IMR-90 (cell line): Measurements from ENCODE around the gene LRRC57. TPM values are rescaled to one million over a fixed set of nuclear protein-coding genes. Genes with fewer than 3 reads are reported as not detected.

Experiments used
- ATAC-seq: fragments of 200-7000 bp; cut with Tn5 transposase; 2 replicates; pipeline ENCODE4 v1.9.1; 2020; ENCODE audit warnings: low read depth, mild to moderate bottlenecking, moderate library complexity
- BruUV-seq: library from RNA; stranded (reverse); fragments of 400-500 nt; replicated peaks from 2 replicates; lab custom pipeline; 2021; lab: Mats Ljungman, UMichigan
- CTCF ChIA-PET: fragments of 300-600 bp; formaldehyde crosslinking; extraction: SDS; loops from one replicate; lab custom pipeline; 2021; ENCODE audit warnings: antibody characterized with exemption; lab: Yijun Ruan, JAX
- POLR2A ChIA-PET: fragments of 300-600 bp; sonication (Branson Sonifier 250); formaldehyde crosslinking; loops from one replicate; lab custom pipeline; 2022; ENCODE audit warnings: antibody characterized with exemption; ENCODE audit not compliant: unreplicated experiment; lab: Charles Lee
- DNase-seq: peaks from one replicate; pipeline ENCODE4 v3.0.0; 2013
- H2AFZ ChIP-seq: replicated peaks from 2 replicates; pipeline ENCODE3; 2013; ENCODE audit warnings: low read length, mild to moderate bottlenecking; ENCODE audit not compliant: poor library complexity
- H2AK5ac ChIP-seq: 2 replicates; pipeline ENCODE4 v1.6.1; 2013; ENCODE audit warnings: low read depth, low read length, inconsistent platforms
- H2AK9ac ChIP-seq: replicated peaks from 2 replicates; pipeline ENCODE3; 2013; ENCODE audit warnings: mild to moderate bottlenecking, low read depth, low read length, moderate library complexity; ENCODE audit not compliant: poor library complexity
- H2BK120ac ChIP-seq: 2 replicates; pipeline ENCODE4 v1.6.1; 2013; ENCODE audit warnings: low read depth, low read length, inconsistent platforms
- H2BK15ac ChIP-seq: 3 replicates; pipeline ENCODE4 v1.6.1; 2013; ENCODE audit warnings: low read depth, low read length, inconsistent platforms
- H2BK20ac ChIP-seq: 2 replicates; pipeline ENCODE4 v1.6.1; 2013; ENCODE audit warnings: low read depth, mild to moderate bottlenecking, inconsistent platforms, low read length, moderate library complexity
- H2BK5ac ChIP-seq: 2 replicates; pipeline ENCODE4 v1.6.1; 2013; ENCODE audit warnings: mild to moderate bottlenecking, low read depth, low read length, inconsistent platforms; ENCODE audit not compliant: poor library complexity, severe bottlenecking
- H3K14ac ChIP-seq: replicated peaks from 2 replicates; pipeline ENCODE4 v1.6.1; 2013; ENCODE audit warnings: low read depth, low read length, inconsistent platforms
- H3K18ac ChIP-seq: 2 replicates; pipeline ENCODE4 v1.6.1; 2013; ENCODE audit warnings: low read depth, low read length, control low read depth
- H3K23ac ChIP-seq: 2 replicates; pipeline ENCODE4 v1.6.1; 2013; ENCODE audit warnings: low read depth, low read length, inconsistent platforms
- H3K27ac ChIP-seq: 2 replicates; pipeline ENCODE4 v1.5.1; 2013; ENCODE audit warnings: mild to moderate bottlenecking, control low read depth, low read length; ENCODE audit not compliant: insufficient read depth
- H3K27me3 ChIP-seq: 2 replicates; pipeline ENCODE4 v1.6.1; 2013; ENCODE audit warnings: low read length; ENCODE audit not compliant: control insufficient read depth, insufficient read depth
- H3K36me3 ChIP-seq: 2 replicates; pipeline ENCODE4 v1.6.1; 2013; ENCODE audit warnings: low read length, mixed read lengths; ENCODE audit not compliant: control insufficient read depth, insufficient read depth
- H3K4ac ChIP-seq: 2 replicates; pipeline ENCODE4 v1.6.1; 2013; ENCODE audit warnings: low read depth, low read length, inconsistent platforms
- H3K4me1 ChIP-seq: 2 replicates; pipeline ENCODE4 v1.6.1; 2013; ENCODE audit warnings: low read length, mixed read lengths; ENCODE audit not compliant: control insufficient read depth, insufficient read depth
- H3K4me2 ChIP-seq: 2 replicates; pipeline ENCODE4 v1.6.1; 2013; ENCODE audit warnings: low read depth, mild to moderate bottlenecking, control low read depth, low read length, moderate library complexity
- H3K4me3 ChIP-seq: 2 replicates; pipeline ENCODE4 v1.5.1; 2013; ENCODE audit warnings: low read depth, mild to moderate bottlenecking, control low read depth, low read length, moderate library complexity; ENCODE audit not compliant: insufficient read depth
- H3K56ac ChIP-seq: 2 replicates; pipeline ENCODE4 v1.6.1; 2013; ENCODE audit warnings: low read length, inconsistent platforms; ENCODE audit not compliant: insufficient read depth; ENCODE audit errors: extremely low read depth
- H3K79me1 ChIP-seq, 2 experiments: 2 replicates each; pipeline ENCODE4 v1.6.1; 2013; ENCODE audit warnings: low read length in 2 of 2, inconsistent platforms in 1 of 2, low read depth in 1 of 2
- H3K9ac ChIP-seq: 2 replicates; pipeline ENCODE4 v1.6.1; 2013; ENCODE audit warnings: low read depth, low read length, control low read depth
- H3K9me1 ChIP-seq: 2 replicates; pipeline ENCODE4 v1.6.1; 2013; ENCODE audit warnings: low read length, inconsistent platforms; ENCODE audit not compliant: insufficient read depth
- H3K9me3 ChIP-seq: 2 replicates; pipeline ENCODE4 v1.6.1; 2013; ENCODE audit warnings: low read length; ENCODE audit not compliant: control insufficient read depth, insufficient read depth
- H4K20me1 ChIP-seq: 2 replicates; pipeline ENCODE4 v1.6.1; 2013; ENCODE audit warnings: low read length, inconsistent platforms; ENCODE audit not compliant: insufficient read depth
- H4K5ac ChIP-seq: 2 replicates; pipeline ENCODE4 v1.6.1; 2013; ENCODE audit warnings: mild to moderate bottlenecking, low read depth, low read length, control low read depth
- H4K8ac ChIP-seq, 2 experiments: 2 replicates each; pipeline ENCODE4 v1.6.1; 2013; ENCODE audit warnings: low read depth in 2 of 2, low read length in 2 of 2, control low read depth in 1 of 2, inconsistent platforms in 1 of 2
- H4K91ac ChIP-seq: 2 replicates; pipeline ENCODE4 v1.6.1; 2013; ENCODE audit warnings: low read depth, low read length, inconsistent platforms; ENCODE audit not compliant: insufficient read depth
- BHLHE40 ChIP-seq: fragments of 150-350 bp; IDR thresholded peaks from 2 replicates; pipeline ENCODE4 v1.6.1; 2016; ENCODE audit warnings: mild to moderate bottlenecking, low read depth, low read length
- CEBPB ChIP-seq: IDR thresholded peaks from 2 replicates; pipeline ENCODE4 v1.6.1; 2012; ENCODE audit warnings: low read depth, low read length, improper control_type of control experiment
- CHD1 ChIP-seq: IDR thresholded peaks from 2 replicates; pipeline ENCODE4 v1.6.1; 2012; ENCODE audit warnings: low read depth, low read length, improper control_type of control experiment
- ELK1 ChIP-seq: fragments of 150-350 bp; IDR thresholded peaks from 2 replicates; pipeline ENCODE4 v1.6.1; 2016; ENCODE audit warnings: low read depth, mild to moderate bottlenecking, low read length, moderate library complexity, borderline replicate concordance
- FOS ChIP-seq: fragments of 150-350 bp; IDR thresholded peaks from 2 replicates; pipeline ENCODE4 v1.6.1; 2016; ENCODE audit warnings: low read depth, low read length
- MAFK ChIP-seq: IDR thresholded peaks from 2 replicates; pipeline ENCODE4 v1.6.1; 2012; ENCODE audit warnings: low read depth, low read length, improper control_type of control experiment
- MAZ ChIP-seq: IDR thresholded peaks from 2 replicates; pipeline ENCODE4 v1.6.1; 2012; ENCODE audit warnings: low read depth, mild to moderate bottlenecking, low read length, improper control_type of control experiment, moderate library complexity, borderline replicate concordance
- MXI1 ChIP-seq: IDR thresholded peaks from 2 replicates; pipeline ENCODE4 v1.6.1; 2012; ENCODE audit warnings: low read depth, mild to moderate bottlenecking, low read length, moderate library complexity, borderline replicate concordance
- NFE2L2 ChIP-seq: fragments of 150-350 bp; IDR thresholded peaks from 2 replicates; pipeline ENCODE4 v1.6.1; 2016; ENCODE audit warnings: low read depth, mild to moderate bottlenecking, low read length
- POLR2A ChIP-seq: IDR thresholded peaks from 2 replicates; pipeline ENCODE4 v1.6.1; 2012; ENCODE audit warnings: mild to moderate bottlenecking, low read depth, low read length
- RAD21 ChIP-seq: IDR thresholded peaks from 2 replicates; pipeline ENCODE4 v1.6.1; 2012; ENCODE audit warnings: low read length, improper control_type of control experiment
- RCOR1 ChIP-seq: IDR thresholded peaks from 2 replicates; pipeline ENCODE4 v1.6.1; 2012; ENCODE audit warnings: mild to moderate bottlenecking, low read length, improper control_type of control experiment; ENCODE audit not compliant: insufficient replicate concordance
- RFX5 ChIP-seq: IDR thresholded peaks from 2 replicates; pipeline ENCODE4 v1.8.0; 2012; ENCODE audit warnings: low read depth, mild to moderate bottlenecking, low read length, moderate library complexity
- SMC3 ChIP-seq: fragments of 150-350 bp; IDR thresholded peaks from 2 replicates; pipeline ENCODE4 v1.6.1; 2016; ENCODE audit warnings: low read depth, mild to moderate bottlenecking, antibody characterized with exemption, low read length, moderate library complexity
- WGBS, 2 experiments: methylation state at CpG; one replicate each; pipeline versions ENCODE4 v1.1.5 to v1.1.7; 2013; ENCODE audit warnings: missing lambda C conversion rate in 2 of 2; ENCODE audit not compliant: insufficient read length in 1 of 2; ENCODE audit errors: extremely low coverage in 2 of 2; 5-methylcytosine and 5-hydroxymethylcytosine counted together
- dilution Hi-C: fragments of 300-500 bp; cut with HindIII; formaldehyde crosslinking; loops from one replicate; pipeline ENCODE4 v1.14.3; 2018; ENCODE audit warnings: low sequenced_read_pairs; ENCODE audit not compliant: unreplicated experiment
- in situ Hi-C: fragments of 300-500 bp; cut with MboI; formaldehyde crosslinking; loops from 3 replicates; pipeline ENCODE4 v1.14.3; 2019; ENCODE audit warnings: low sequenced_read_pairs, inconsistent platforms, mixed read lengths
- intact Hi-C: fragments of 100-400 bp; cut with micrococcal nuclease; formaldehyde crosslinking; loops from 2 replicates; pipeline ENCODE4 v1.10.0; 2022
- polyA plus RNA-seq, 3 experiments: library from polyadenylated mRNA; depleted of rRNA; stranded (reverse); fragments of >200 nt; gene quantifications; 2 replicates each; pipeline ENCODE4 v1.2.3, GENCODE V29; 2012; ENCODE audit warnings: low replicate concordance in 1 of 3
- total RNA-seq: library from RNA; depleted of rRNA; stranded (reverse); fragments of >200 nt; gene quantifications from 2 replicates; pipeline ENCODE4 v1.2.3, GENCODE V29; 2012
- TF ChIP-seq, protein P1 (sequence below): conservative IDR thresholded peaks from 2 replicates; pipeline ENCODE4 v1.5.1; 2012; ENCODE audit warnings: mild to moderate bottlenecking, low read depth, low read length, improper control_type of control experiment
- TF ChIP-seq, protein P2 (sequence below): fragments of 150-350 bp; IDR thresholded peaks from 2 replicates; pipeline ENCODE4 v1.6.1; 2017; ENCODE audit warnings: mild to moderate bottlenecking, antibody characterized with exemption, low read length, low read depth

The LRRC57 gene
- total and polyA plus RNA-seq, 2 of the 4 experiments (the other 2 are of a cell fraction): 9.5 to 11.3 TPM

DNA sequence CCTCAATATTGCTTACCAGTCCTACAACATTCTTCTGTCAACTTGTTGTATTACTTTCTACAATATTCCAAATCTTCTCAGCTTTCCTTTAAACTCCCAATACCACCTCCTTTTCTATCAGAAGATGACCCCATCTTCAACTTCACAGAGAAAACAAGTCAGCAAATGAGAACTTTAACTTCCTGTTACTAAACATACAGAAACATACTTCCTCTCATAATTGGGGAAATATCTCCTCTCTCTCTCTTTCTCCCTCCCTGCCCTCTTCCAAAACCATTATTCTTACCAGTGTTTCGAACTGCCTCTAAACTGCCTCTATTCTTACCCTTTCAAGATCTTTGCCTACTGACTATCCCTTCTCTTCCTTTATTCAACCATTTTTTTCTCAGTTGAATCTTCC, 54.9 kb downstream of the LRRC57 start:
- TF ChIP-seq CEBPB (no peak), RAD21 (no peak), FOS (no peak), POLR2A (no peak), CHD1 (no peak), NFE2L2 (no peak), MAZ (no peak), BHLHE40 (no peak), MXI1 (no peak), RCOR1 (no peak), RFX5 (no peak), MAFK (no peak), SMC3 (no peak), ELK1 (no peak)
- TF ChIP-seq, protein P1, sequence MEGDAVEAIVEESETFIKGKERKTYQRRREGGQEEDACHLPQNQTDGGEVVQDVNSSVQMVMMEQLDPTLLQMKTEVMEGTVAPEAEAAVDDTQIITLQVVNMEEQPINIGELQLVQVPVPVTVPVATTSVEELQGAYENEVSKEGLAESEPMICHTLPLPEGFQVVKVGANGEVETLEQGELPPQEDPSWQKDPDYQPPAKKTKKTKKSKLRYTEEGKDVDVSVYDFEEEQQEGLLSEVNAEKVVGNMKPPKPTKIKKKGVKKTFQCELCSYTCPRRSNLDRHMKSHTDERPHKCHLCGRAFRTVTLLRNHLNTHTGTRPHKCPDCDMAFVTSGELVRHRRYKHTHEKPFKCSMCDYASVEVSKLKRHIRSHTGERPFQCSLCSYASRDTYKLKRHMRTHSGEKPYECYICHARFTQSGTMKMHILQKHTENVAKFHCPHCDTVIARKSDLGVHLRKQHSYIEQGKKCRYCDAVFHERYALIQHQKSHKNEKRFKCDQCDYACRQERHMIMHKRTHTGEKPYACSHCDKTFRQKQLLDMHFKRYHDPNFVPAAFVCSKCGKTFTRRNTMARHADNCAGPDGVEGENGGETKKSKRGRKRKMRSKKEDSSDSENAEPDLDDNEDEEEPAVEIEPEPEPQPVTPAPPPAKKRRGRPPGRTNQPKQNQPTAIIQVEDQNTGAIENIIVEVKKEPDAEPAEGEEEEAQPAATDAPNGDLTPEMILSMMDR: no peak
- TF ChIP-seq, protein P2, sequence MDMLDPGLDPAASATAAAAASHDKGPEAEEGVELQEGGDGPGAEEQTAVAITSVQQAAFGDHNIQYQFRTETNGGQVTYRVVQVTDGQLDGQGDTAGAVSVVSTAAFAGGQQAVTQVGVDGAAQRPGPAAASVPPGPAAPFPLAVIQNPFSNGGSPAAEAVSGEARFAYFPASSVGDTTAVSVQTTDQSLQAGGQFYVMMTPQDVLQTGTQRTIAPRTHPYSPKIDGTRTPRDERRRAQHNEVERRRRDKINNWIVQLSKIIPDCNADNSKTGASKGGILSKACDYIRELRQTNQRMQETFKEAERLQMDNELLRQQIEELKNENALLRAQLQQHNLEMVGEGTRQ: no peak
- Histone ChIP-seq H3K56ac (no peak overlapping the region), H2BK5ac (peak overlapping the region; percentile 70), H3K23ac (no peak overlapping the region), H2BK15ac (peak overlapping the region; percentile 75; the same call in 1 of the 3 replicates), H3K4me1 (peaks cover 3% of the 10 kb centered on the region), H2BK120ac (peak overlapping the region; percentile 58; the same call in 1 of the 2 replicates), H2AFZ (no peak overlapping the region), H4K20me1 (no peaks in the 10 kb centered on the region; the same call in 1 of the 2 replicates), H4K5ac (no peak overlapping the region; the same call in 1 of the 2 replicates), H3K14ac (no peak overlapping the region), H3K36me3 (no peaks in the 10 kb centered on the region), H3K9ac (no peak overlapping the region), H2AK9ac (no peak overlapping the region), H3K27me3 (no peaks in the 10 kb centered on the region), H3K18ac (peak overlapping the region; percentile 25; the same call in 1 of the 2 replicates), H3K4ac (no peak overlapping the region), H3K79me1 (peaks cover 8 to 47% of the 10 kb centered on the region in 2 experiments; a peak in 3 of 4 replicates), H3K9me3 (no peaks in the 10 kb centered on the region), H2BK20ac (peak overlapping the region; percentile 51; the same call in 1 of the 2 replicates), H4K91ac (no peak overlapping the region), H3K27ac (no peak overlapping the region), H3K4me3 (no peak overlapping the region), H4K8ac (peak overlapping the region in 1 of 2 experiments; percentile 31; a peak in 1 of 4 replicates), H3K9me1 (peaks cover 2% of the 10 kb centered on the region; the same call in 1 of the 2 replicates), H3K4me2 (no peak overlapping the region), H2AK5ac (no peak overlapping the region)
- in situ Hi-C loops: no loop called here
- CTCF ChIA-PET: interaction anchor here (0.6 to 0.8 kb wide), 2 partner anchors 9 to 137 kb away, joined by 4 read pairs; no protein-coding TSS in a partner anchor
- WGBS, 2 experiments: 67% methylated on average over 1 of the region's 1 CpG; no CpG with 5 or more reads in 1 of the 2 experiments
- ATAC-seq: no peak
- POLR2A ChIA-PET: no interaction called here
- BruUV-seq: no TSS peak
- dilution Hi-C loops: no loop called here
- no peak for DNase-seq
- intact Hi-C loops: no loop called here
